ENCODE data around the gene CIC. TPM values are rescaled to one million over a fixed set of nuclear protein-coding genes. Genes with fewer than 3 reads are reported as not detected.

The CIC gene
- total RNA-seq, 1 experiment from 2014 or later = 67.9 TPM

GRCh38 chr19:42270346-42271044, 1.4 kb downstream of the CIC start:
- TF ChIP-seq CTCF (IDR thresholded peaks at IDR 0.05; ENCODE audit: unreplicated experiment) = no peak
- CTCF ChIA-PET = interaction anchor here (0.6 to 2.1 kb wide), 10 partner anchors 9 to 610 kb away, joined by 3 to 20 read pairs (median 4); partner anchors contain the start of genes ERF and POU2F2
- Mint-ChIP-seq H3K36me3 (ENCODE audit: insufficient read depth, unreplicated experiment) (peaks cover 32% of the 10 kb centered on the region), H3K9me3 (ENCODE audit: unreplicated experiment) (no peaks in the 10 kb centered on the region), H3K27ac (ENCODE audit: low read depth, unreplicated experiment) (no peak overlapping the region), H3K4me1 (ENCODE audit: insufficient read depth, unreplicated experiment) (peaks cover 30% of the 10 kb centered on the region), H3K27me3 (ENCODE audit: insufficient read depth, unreplicated experiment) (no peaks in the 10 kb centered on the region), H3K4me3 (ENCODE audit: unreplicated experiment) (no peak overlapping the region)
- intact Hi-C loops (cut with micrococcal nuclease) = no loop called here
- POLR2A ChIA-PET = interaction anchor here (0.6 to 4.1 kb wide), 15 partner anchors 10 to 1936 kb away, joined by 3 to 66 read pairs (median 5); partner anchors contain the start of genes DEDD2, ERF, GSK3A and PAFAH1B3
- peak; percentile 77 for DNase-seq (ENCODE audit: unreplicated experiment)
- BruUV-seq (replicated peaks) = TSS peak; percentile 94

- intact Hi-C loops (cut with micrococcal nuclease) = no loop called here
- no peak for DNase-seq (ENCODE audit: unreplicated experiment)
- BruUV-seq (replicated peaks) = TSS peak; percentile 16
- Mint-ChIP-seq H3K4me3 (ENCODE audit: unreplicated experiment) (no peak overlapping the region), H3K27me3 (ENCODE audit: insufficient read depth, unreplicated experiment) (no peaks in the 10 kb centered on the region), H3K4me1 (ENCODE audit: insufficient read depth, unreplicated experiment) (peaks cover 33% of the 10 kb centered on the region), H3K9me3 (ENCODE audit: unreplicated experiment) (no peaks in the 10 kb centered on the region), H3K36me3 (ENCODE audit: insufficient read depth, unreplicated experiment) (peaks cover 36% of the 10 kb centered on the region), H3K27ac (ENCODE audit: low read depth, unreplicated experiment) (no peak overlapping the region)
- ChIA-PET POLR2A (interaction anchor here (0.7 to 4.1 kb wide), 12 partner anchors 9 to 142 kb away, joined by 3 to 66 read pairs (median 6); partner anchors contain the start of genes DEDD2, ERF, GSK3A and PAFAH1B3), CTCF (interaction anchor here (0.6 to 2.1 kb wide), 10 partner anchors 8 to 609 kb away, joined by 3 to 20 read pairs (median 4); partner anchors contain the start of genes ERF and POU2F2)
- TF ChIP-seq CTCF (IDR thresholded peaks at IDR 0.05; ENCODE audit: unreplicated experiment) = no peak
These were observed 2.0 kb downstream of the CIC start for GRCh38 chr19:42271045-42271419.

GRCh38 chr19:42271861-42272534, 2.9 kb downstream of the CIC start:
- intact Hi-C loops (cut with micrococcal nuclease) = no loop called here
- no peak for DNase-seq (ENCODE audit: unreplicated experiment)
- ChIA-PET POLR2A (interaction anchor here (0.7 to 4.1 kb wide), 6 partner anchors 8 to 143 kb away, joined by 3 to 66 read pairs (median 20); partner anchors contain the start of genes DEDD2, ERF and GSK3A), CTCF (no interaction called here)
- Mint-ChIP-seq H3K36me3 (ENCODE audit: insufficient read depth, unreplicated experiment) (peaks cover 44% of the 10 kb centered on the region), H3K4me3 (ENCODE audit: unreplicated experiment) (no peak overlapping the region), H3K27ac (ENCODE audit: low read depth, unreplicated experiment) (no peak overlapping the region), H3K27me3 (ENCODE audit: insufficient read depth, unreplicated experiment) (no peaks in the 10 kb centered on the region), H3K4me1 (ENCODE audit: insufficient read depth, unreplicated experiment) (peaks cover 38% of the 10 kb centered on the region), H3K9me3 (ENCODE audit: unreplicated experiment) (no peaks in the 10 kb centered on the region)
- no TSS peak for BruUV-seq (replicated peaks)
- no peak for TF ChIP-seq CTCF (IDR thresholded peaks at IDR 0.05; ENCODE audit: unreplicated experiment)

GRCh38 chr19:42272535-42272897, 3.5 kb downstream of the CIC start:
- Mint-ChIP-seq H3K36me3 (ENCODE audit: insufficient read depth, unreplicated experiment) (peaks cover 44% of the 10 kb centered on the region), H3K27me3 (ENCODE audit: insufficient read depth, unreplicated experiment) (no peaks in the 10 kb centered on the region), H3K4me3 (ENCODE audit: unreplicated experiment) (no peak overlapping the region), H3K27ac (ENCODE audit: low read depth, unreplicated experiment) (no peak overlapping the region), H3K4me1 (ENCODE audit: insufficient read depth, unreplicated experiment) (peaks cover 38% of the 10 kb centered on the region), H3K9me3 (ENCODE audit: unreplicated experiment) (no peaks in the 10 kb centered on the region)
- POLR2A ChIA-PET = interaction anchor here (3.6 to 4.1 kb wide), 2 partner anchors 21 to 28 kb away, joined by 22 to 56 read pairs; partner anchors contain the start of gene GSK3A
- intact Hi-C loops (cut with micrococcal nuclease) = no loop called here
- TF ChIP-seq CTCF (IDR thresholded peaks at IDR 0.05; ENCODE audit: unreplicated experiment) = no peak
- no peak for DNase-seq (ENCODE audit: unreplicated experiment)
- BruUV-seq (replicated peaks) = no TSS peak
- CTCF ChIA-PET = interaction anchor here (0.6 to 1.5 kb wide), 2 partner anchors 27 to 164 kb away, joined by 3 to 4 read pairs; no protein-coding TSS in a partner anchor
